ENCODE results near the gene LRRTM4.

The LRRTM4 gene

DNA sequence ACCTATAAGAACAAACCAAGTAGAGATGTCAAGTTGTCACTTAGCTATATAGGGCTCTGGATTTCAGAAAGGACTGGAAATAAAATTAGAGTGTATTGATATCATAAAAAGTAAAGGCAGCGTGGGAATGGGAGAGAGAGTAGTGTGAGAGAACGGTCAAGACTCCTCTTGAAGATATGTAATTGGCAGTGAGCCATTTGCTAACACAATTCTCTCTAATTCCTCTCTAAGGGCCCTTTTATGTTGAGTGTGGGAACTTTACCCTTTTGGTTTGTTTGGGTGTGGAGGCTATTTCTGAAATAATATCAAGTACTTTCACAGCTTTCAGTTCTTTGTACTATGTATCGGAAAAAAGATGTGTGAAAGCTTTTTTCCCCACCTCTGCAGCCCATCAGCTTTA lies 196.8 kb downstream of the LRRTM4 start:
- H3K27ac Mint-ChIP-seq: no peak overlapping the region
- no peaks in the 10 kb centered on the region for H3K27me3 Mint-ChIP-seq (ENCODE audit: low read depth)
- H3K4me3 Mint-ChIP-seq: no peak overlapping the region

DNA sequence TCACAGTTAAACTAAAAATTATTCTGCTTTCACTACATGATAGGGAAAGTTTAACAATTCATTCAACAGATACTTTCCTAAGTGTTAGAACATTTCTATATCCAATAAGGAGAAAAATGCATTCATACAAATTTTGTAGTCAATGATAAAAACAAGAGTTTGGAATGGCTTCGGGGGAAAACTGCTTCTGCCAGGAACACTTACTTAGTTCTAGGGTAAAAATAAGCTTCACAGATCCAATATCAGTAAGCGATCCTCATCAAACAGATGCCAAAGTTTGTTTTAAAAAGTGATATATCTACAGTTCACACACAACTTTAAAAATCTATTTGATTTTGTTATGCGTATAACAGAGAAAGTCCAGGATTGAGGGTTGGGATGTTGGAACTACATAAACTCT lies 199.7 kb downstream of the LRRTM4 start:
- H3K36me3 Mint-ChIP-seq (ENCODE audit: low read depth): no peaks in the 10 kb centered on the region
- no peaks in the 10 kb centered on the region for H3K27me3 Mint-ChIP-seq (ENCODE audit: low read depth)
- H3K27ac Mint-ChIP-seq: no peak overlapping the region
- DNase-seq (ENCODE audit: low spot score): no peak
- no peak overlapping the region for H3K4me3 Mint-ChIP-seq
- H3K9me3 Mint-ChIP-seq: peaks cover 28% of the 10 kb centered on the region
- H3K4me1 Mint-ChIP-seq (ENCODE audit: low read depth): no peaks in the 10 kb centered on the region

More for the DNA sequence above, 196.8 kb downstream of the LRRTM4 start:
- no peaks in the 10 kb centered on the region for H3K36me3 Mint-ChIP-seq (ENCODE audit: low read depth)
- H3K9me3 Mint-ChIP-seq: peaks cover 29% of the 10 kb centered on the region
- H3K4me1 Mint-ChIP-seq (ENCODE audit: low read depth): no peaks in the 10 kb centered on the region
- no peak for DNase-seq (ENCODE audit: low spot score)

DNA sequence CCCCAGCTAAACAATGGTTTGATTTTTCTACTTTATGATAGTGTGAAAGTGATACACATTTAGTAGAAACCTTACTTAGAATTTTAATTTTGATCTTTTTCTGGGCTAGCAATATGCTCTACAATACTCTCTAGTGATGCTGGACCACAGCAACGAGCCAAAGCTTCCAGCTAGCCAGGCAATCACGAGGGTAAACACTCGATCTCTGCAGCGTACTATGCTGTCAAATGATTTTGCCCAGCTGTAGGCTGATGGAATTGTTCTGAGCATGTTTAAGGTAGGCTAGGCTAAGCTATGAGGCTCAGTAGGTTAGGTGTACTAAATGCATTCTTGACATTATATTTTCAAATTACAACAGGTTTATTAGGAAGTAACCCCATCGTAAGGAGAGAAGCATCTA lies 207.5 kb downstream of the LRRTM4 start:
- H3K4me1 Mint-ChIP-seq (ENCODE audit: low read depth): no peaks in the 10 kb centered on the region
- H3K36me3 Mint-ChIP-seq (ENCODE audit: low read depth): no peaks in the 10 kb centered on the region
- no peaks in the 10 kb centered on the region for H3K27me3 Mint-ChIP-seq (ENCODE audit: low read depth)
- H3K9me3 Mint-ChIP-seq: peaks cover 40% of the 10 kb centered on the region
- DNase-seq (ENCODE audit: low spot score): no peak
- H3K4me3 Mint-ChIP-seq: no peak overlapping the region
- no peak overlapping the region for H3K27ac Mint-ChIP-seq

DNA sequence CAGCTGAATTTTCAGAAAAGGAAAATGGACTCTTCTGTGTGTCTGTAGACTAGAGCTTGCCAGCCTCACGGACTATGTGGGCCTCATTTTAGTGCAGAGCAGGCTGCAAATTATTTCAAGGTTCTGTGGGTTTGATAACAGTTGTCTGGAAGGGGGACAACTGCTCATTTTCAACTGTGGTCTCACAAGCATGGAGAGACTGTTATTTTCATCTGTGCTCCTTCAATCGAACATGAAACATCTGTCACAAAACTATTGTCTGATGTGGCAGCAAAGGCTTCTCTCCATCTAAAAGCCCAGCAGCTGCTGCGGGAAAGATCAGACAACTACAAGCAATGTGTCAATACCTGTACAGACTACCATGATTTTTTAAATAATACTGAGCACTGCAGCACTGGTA lies 211.8 kb downstream of the LRRTM4 start:
- H3K9me3 Mint-ChIP-seq: peaks cover 30% of the 10 kb centered on the region
- H3K36me3 Mint-ChIP-seq (ENCODE audit: low read depth): no peaks in the 10 kb centered on the region
- no peaks in the 10 kb centered on the region for H3K4me1 Mint-ChIP-seq (ENCODE audit: low read depth)

DNA sequence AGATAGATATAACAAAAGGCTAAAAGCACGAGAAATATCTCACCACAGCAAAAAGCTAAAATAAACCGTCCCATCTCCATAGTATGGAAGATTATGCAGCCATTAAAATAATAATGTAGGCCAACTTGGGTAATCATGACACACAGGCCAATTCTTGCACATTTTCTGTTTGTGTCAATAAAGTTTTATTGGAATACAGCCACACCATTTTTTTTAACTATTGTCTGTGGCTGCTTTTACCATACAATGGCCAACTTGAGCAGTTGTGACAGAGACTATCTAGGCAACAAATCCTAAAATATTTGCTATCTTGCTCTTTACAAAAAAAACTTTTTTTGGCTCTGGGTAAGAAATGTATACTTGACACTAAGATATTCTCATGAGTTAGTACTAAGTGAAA lies 212.5 kb downstream of the LRRTM4 start:
- no peak overlapping the region for H3K4me3 Mint-ChIP-seq
- H3K27ac Mint-ChIP-seq: no peak overlapping the region
- no peaks in the 10 kb centered on the region for H3K27me3 Mint-ChIP-seq (ENCODE audit: low read depth)
- H3K4me1 Mint-ChIP-seq (ENCODE audit: low read depth): no peaks in the 10 kb centered on the region
- no peaks in the 10 kb centered on the region for H3K36me3 Mint-ChIP-seq (ENCODE audit: low read depth)
- DNase-seq (ENCODE audit: low spot score): no peak
- peaks cover 30% of the 10 kb centered on the region for H3K9me3 Mint-ChIP-seq

More for the DNA sequence above, 211.8 kb downstream of the LRRTM4 start:
- Mint-ChIP-seq H3K27ac (no peak overlapping the region), H3K4me3 (no peak overlapping the region), H3K27me3 (ENCODE audit: low read depth) (no peaks in the 10 kb centered on the region)
- no peak for DNase-seq (ENCODE audit: low spot score)

DNA sequence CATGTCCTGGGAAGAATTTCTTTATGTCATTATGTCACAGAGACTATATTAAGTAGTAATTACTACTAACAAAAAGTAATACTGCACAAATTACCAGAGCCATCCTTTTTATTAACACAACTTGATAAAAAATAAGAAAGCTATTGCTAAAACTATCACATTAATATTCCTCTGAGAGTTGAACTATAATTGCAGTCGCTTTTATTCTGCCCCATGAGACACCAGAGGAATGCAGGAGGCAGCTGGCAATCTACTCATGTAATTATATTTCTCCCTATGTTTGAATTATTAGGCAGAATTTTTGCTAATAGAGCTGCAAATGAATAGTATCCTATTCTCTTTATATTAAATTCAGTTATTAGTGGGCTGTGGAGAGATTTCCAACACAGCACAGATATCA lies 220.7 kb downstream of the LRRTM4 start:
- Mint-ChIP-seq H3K36me3 (ENCODE audit: low read depth) (no peaks in the 10 kb centered on the region), H3K27me3 (ENCODE audit: low read depth) (no peaks in the 10 kb centered on the region), H3K27ac (no peak overlapping the region), H3K9me3 (peaks cover 17% of the 10 kb centered on the region), H3K4me1 (ENCODE audit: low read depth) (no peaks in the 10 kb centered on the region), H3K4me3 (no peak overlapping the region)
- DNase-seq (ENCODE audit: low spot score): no peak

DNA sequence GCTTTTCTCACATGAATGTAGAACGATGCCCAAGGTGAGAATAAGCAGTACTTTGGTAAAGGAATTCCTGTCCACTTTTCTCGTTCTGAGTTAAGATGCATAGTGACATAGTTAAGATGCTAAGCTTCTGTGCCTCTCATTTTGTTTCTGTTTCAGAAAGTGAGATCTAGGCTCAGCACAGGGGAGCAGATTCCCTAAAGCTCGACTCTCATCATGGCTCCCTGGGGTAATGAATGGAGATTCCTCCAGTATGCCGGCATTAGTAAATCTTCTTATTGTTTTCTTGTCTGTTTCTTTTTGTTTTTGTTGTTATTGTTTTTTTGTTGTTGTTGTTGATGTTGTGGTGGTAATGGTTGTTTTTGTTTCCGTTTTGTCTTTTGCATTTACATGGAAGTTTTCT lies 225.4 kb downstream of the LRRTM4 start:
- Mint-ChIP-seq H3K27me3 (ENCODE audit: low read depth) (no peaks in the 10 kb centered on the region), H3K27ac (no peak overlapping the region), H3K4me3 (no peak overlapping the region), H3K4me1 (ENCODE audit: low read depth) (no peaks in the 10 kb centered on the region), H3K9me3 (peaks cover 20% of the 10 kb centered on the region), H3K36me3 (ENCODE audit: low read depth) (no peaks in the 10 kb centered on the region)
- DNase-seq (ENCODE audit: low spot score): no peak

DNA sequence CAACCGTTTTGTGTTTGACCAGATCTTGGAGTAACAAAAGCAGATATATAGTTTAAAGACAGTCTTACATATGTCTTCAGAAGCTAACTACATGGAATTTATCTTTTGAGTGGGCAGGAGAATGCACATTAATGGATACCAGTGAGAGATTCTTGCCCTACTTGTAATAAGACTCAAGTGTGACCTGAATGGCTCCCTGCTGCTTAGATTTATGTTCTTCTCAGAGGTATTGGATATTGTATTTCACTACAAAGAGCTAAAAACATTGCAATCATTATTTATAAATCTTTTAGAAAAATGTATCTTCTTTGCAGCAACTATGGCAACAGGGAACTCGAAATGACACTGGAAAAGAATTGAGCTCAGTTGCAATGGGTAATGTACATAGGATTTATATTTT lies 227.7 kb downstream of the LRRTM4 start:
- DNase-seq (ENCODE audit: low spot score): no peak
- Mint-ChIP-seq H3K27me3 (ENCODE audit: low read depth) (no peaks in the 10 kb centered on the region), H3K27ac (no peak overlapping the region), H3K4me1 (ENCODE audit: low read depth) (no peaks in the 10 kb centered on the region), H3K36me3 (ENCODE audit: low read depth) (no peaks in the 10 kb centered on the region), H3K4me3 (no peak overlapping the region), H3K9me3 (peaks cover 26% of the 10 kb centered on the region)

DNA sequence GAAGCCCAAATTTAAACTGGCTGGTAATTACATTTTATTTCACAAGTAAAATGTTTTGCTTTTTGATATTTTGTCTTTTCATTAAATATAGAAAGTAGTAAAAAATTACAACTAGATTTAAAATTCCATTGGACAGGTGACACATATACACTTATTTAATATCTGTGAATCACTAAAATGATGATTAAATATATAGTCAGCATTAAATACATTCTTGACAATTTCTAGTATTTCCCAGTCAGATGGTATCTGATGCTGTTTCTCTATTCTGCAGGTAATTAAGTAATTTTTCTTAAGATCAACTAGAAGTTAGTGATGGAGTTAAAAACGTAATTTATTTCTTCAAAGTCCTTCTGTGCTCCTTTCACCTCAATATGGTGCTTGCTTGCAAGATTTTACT lies 237.8 kb downstream of the LRRTM4 start:
- Mint-ChIP-seq H3K9me3 (peaks cover 35% of the 10 kb centered on the region), H3K4me3 (no peak overlapping the region), H3K27ac (no peak overlapping the region), H3K4me1 (ENCODE audit: low read depth) (no peaks in the 10 kb centered on the region), H3K36me3 (ENCODE audit: low read depth) (no peaks in the 10 kb centered on the region), H3K27me3 (ENCODE audit: low read depth) (no peaks in the 10 kb centered on the region)
- no peak for DNase-seq (ENCODE audit: low spot score)

DNA sequence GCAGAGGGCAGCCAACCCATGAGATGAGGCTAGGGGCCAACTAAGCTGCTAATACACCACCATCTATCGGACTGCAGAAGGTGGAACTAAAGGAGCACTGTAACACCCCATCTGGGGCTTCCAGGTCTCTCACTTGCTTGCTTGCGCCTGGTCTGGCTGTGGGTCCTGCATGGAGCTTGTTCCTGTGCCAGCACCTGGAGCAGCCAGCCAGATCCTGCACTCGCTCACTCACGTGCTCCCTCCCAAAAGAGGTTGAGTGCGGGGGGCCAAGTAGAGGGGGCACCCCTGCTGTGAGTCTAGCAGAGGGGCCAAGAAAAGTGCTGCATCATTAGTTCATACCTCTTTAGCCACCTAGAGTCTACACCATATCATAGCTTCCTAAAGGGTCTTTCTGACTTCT lies 250.9 kb downstream of the LRRTM4 start:
- no peak for DNase-seq (ENCODE audit: low spot score)
- Mint-ChIP-seq H3K36me3 (ENCODE audit: low read depth) (no peaks in the 10 kb centered on the region), H3K27me3 (ENCODE audit: low read depth) (no peaks in the 10 kb centered on the region), H3K4me1 (ENCODE audit: low read depth) (no peaks in the 10 kb centered on the region), H3K9me3 (peaks cover 58% of the 10 kb centered on the region), H3K27ac (no peak overlapping the region), H3K4me3 (no peak overlapping the region)

DNA sequence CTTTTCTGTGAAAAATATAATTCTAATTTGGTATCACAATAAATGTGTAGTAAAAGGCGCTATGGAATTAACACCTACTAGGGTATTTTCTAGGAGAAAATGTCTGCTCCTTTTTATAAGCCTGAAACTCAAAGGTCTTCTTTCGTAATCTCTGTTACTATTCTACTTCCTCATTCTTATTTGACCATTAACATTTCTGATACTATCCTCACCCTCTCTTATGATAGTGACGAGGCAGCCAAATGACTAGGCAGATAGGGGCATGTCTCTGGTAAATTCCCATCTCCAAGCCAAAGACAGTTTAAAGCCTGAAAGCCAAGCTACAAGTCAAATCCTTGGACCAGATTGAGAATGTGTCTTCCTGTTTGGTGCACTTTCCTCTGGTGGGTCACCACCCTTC lies 251.7 kb downstream of the LRRTM4 start:
- Mint-ChIP-seq H3K9me3 (peaks cover 56% of the 10 kb centered on the region), H3K4me3 (no peak overlapping the region), H3K4me1 (ENCODE audit: low read depth) (no peaks in the 10 kb centered on the region), H3K36me3 (ENCODE audit: low read depth) (no peaks in the 10 kb centered on the region), H3K27me3 (ENCODE audit: low read depth) (no peaks in the 10 kb centered on the region), H3K27ac (no peak overlapping the region)
- no peak for DNase-seq (ENCODE audit: low spot score)

DNA sequence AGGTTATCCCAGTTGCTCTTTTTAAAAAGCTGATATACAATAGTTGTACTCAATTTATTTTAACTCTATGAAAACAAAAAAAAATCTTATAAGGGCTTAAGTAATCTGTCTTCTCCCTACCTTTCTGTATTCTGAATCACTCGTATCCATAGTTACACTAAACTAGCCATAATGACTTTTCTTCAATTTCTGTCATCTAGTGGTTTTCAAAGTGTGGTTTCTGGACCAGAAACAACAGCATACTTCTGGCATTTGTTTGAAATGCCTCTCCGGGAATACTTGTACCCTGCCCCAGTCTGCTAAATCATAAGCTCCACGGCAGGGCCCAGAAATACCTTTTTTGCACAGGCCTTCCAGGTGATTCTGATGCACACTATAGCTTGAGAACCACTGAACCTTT lies 253.6 kb downstream of the LRRTM4 start:
- no peak for DNase-seq (ENCODE audit: low spot score)
- Mint-ChIP-seq H3K4me1 (ENCODE audit: low read depth) (no peaks in the 10 kb centered on the region), H3K4me3 (no peak overlapping the region), H3K36me3 (ENCODE audit: low read depth) (no peaks in the 10 kb centered on the region), H3K9me3 (peaks cover 44% of the 10 kb centered on the region), H3K27ac (no peak overlapping the region), H3K27me3 (ENCODE audit: low read depth) (no peaks in the 10 kb centered on the region)

DNA sequence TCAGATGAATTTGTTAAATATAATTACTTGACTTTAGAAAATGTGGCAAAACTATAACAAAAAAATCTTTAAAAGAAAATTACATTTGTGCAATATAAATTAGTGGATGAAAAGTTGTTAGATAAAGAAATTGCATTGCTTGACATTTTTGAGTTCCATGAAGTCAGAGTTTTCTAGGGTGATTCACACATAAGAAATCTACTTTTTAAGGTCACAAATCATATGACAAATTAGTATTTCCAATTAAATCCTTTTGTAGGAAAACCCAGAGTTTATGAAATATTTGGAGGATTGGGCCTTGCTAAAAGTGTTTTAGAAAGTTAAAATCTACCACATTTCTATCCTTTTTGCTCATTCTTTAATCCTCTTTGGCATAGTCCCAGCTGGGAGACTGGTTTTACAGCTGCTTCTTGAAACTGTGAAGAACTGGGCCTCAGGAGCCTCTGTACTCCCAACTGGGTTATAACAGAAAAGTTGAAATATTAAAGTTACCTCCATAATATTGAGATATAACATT lies 289.2 kb downstream of the LRRTM4 start:
- Mint-ChIP-seq H3K36me3 (ENCODE audit: low read depth) (no peaks in the 10 kb centered on the region), H3K27ac (no peak overlapping the region), H3K4me3 (no peak overlapping the region), H3K4me1 (ENCODE audit: low read depth) (no peaks in the 10 kb centered on the region), H3K27me3 (ENCODE audit: low read depth) (no peaks in the 10 kb centered on the region), H3K9me3 (peaks cover 42% of the 10 kb centered on the region)
- no peak for DNase-seq (ENCODE audit: low spot score)

DNA sequence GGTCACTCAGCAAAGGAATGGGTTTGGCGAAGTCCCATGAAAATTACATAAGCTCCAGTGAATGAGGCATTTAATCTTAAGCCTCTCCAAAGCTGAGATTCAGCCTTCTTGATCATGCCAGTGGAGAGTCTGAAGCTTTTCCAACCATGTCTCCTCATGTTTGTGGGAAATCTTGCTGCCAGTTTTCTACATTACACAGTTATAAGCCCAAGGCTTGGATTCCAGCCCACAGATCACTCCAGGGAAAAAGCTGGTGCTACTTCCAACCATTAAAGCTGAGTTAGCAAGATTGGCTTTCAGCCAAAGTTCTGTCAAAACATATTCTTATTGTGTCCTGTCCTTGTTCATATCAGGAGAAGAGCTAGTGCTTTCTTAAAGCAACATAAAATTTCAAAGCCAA lies 293.8 kb downstream of the LRRTM4 start:
- no peak for DNase-seq (ENCODE audit: low spot score)
- Mint-ChIP-seq H3K4me3 (no peak overlapping the region), H3K9me3 (peaks cover 26% of the 10 kb centered on the region), H3K27me3 (ENCODE audit: low read depth) (no peaks in the 10 kb centered on the region), H3K36me3 (ENCODE audit: low read depth) (no peaks in the 10 kb centered on the region), H3K27ac (no peak overlapping the region), H3K4me1 (ENCODE audit: low read depth) (no peaks in the 10 kb centered on the region)

DNA sequence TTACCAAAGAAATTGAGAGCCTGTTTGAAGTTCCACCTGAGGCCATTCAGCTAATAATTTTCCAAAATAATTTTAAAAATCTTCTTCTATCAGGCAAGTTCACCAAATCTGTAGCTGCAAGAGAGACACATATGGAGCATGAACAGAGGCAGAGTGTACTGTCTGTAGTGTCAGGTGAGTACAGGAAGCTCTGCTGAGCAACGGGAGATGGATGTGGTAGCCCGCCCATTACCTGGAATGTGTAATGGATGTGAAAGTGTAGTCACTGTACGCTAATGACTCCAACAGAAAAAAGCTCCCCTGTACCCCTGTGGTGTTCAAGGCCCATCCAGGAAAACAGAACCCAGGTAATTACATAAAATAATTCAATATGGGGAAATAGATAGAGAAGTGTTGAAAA lies 311.5 kb downstream of the LRRTM4 start:
- H3K9me3 Mint-ChIP-seq: peaks cover 33% of the 10 kb centered on the region
- no peaks in the 10 kb centered on the region for H3K27me3 Mint-ChIP-seq (ENCODE audit: low read depth)
- DNase-seq (ENCODE audit: low spot score): no peak
- no peak overlapping the region for H3K4me3 Mint-ChIP-seq
- no peak overlapping the region for H3K27ac Mint-ChIP-seq
- H3K4me1 Mint-ChIP-seq (ENCODE audit: low read depth): no peaks in the 10 kb centered on the region
- no peaks in the 10 kb centered on the region for H3K36me3 Mint-ChIP-seq (ENCODE audit: low read depth)
